Esophagus squamous epithelium (tissue), 5 donors: ENCODE results near the gene HOXB8. TPM values are rescaled to one million over a fixed set of nuclear protein-coding genes. Genes with fewer than 3 reads are reported as not detected.
A peak's percentile ranks its signal among the peaks of the same experiment; 100 is the strongest.

Experiments used
- DNase-seq: peaks from one replicate; lab custom pipeline; 2025; lab: John Stamatoyannopoulos, UW
- H3K27ac ChIP-seq, 4 donors: fragments of 200-600 bp; sonication (generic); one replicate each; pipeline ENCODE4 v1.5.1; 2016 to 2019; ENCODE audit warnings: mild to moderate bottlenecking in 1 of 4
- H3K27me3 ChIP-seq, 4 donors: fragments of 200-600 bp; sonication (generic); 1 replicate in 3 of 4; 2 replicates in 1 of 4; pipeline versions ENCODE4 v1.5.1 to v1.6.0; 2017 to 2021; ENCODE audit warnings: antibody characterized with exemption in 1 of 4
- H3K36me3 ChIP-seq, 3 donors: fragments of 200-600 bp; sonication (generic); one replicate each; pipeline ENCODE4 v1.5.1; 2016 to 2019
- H3K4me1 ChIP-seq, 3 donors: fragments of 200-600 bp; sonication (generic); one replicate each; pipeline ENCODE4 v1.5.1; 2017 to 2019
- H3K4me3 ChIP-seq, 4 donors: fragments of 200-600 bp; sonication (generic); 1 replicate in 3 of 4; 2 replicates in 1 of 4; pipeline ENCODE4 v1.5.1; 2016 to 2019; ENCODE audit warnings: mild to moderate bottlenecking in 2 of 4, moderate library complexity in 1 of 4
- H3K9me3 ChIP-seq, 3 donors: fragments of 200-600 bp; sonication (generic); one replicate each; pipeline ENCODE4 v1.5.1; 2016 to 2019
- POLR2A ChIP-seq, 4 donors: fragments of 450-650 bp; IDR thresholded peaks; one replicate each; pipeline ENCODE4 v1.6.1; 2017; ENCODE audit warnings: antibody characterized with exemption in 4 of 4, mild to moderate bottlenecking in 4 of 4, moderate library complexity in 3 of 4
- WGBS, 2 donors: methylation state at CpG; one replicate each; pipeline ENCODE4 v1.1.5; 2018; 5-methylcytosine and 5-hydroxymethylcytosine counted together
- intact Hi-C: fragments of 100-400 bp; cut with DNase I; formaldehyde crosslinking; loops from one replicate; pipeline ENCODE4 v1.15.0; 2022
- total RNA-seq, 4 donors: library from RNA; depleted of rRNA; stranded (reverse); fragments of >200 nt; gene quantifications; one replicate each; pipeline ENCODE4 v1.1.0, GENCODE V29; 2016
- TF ChIP-seq, protein P1 (sequence below), 6 experiments: fragments of 450-650 bp in 4 of 6; fragments of 200-600 bp in 2 of 6; sonication (generic) in 2 of 6; IDR thresholded peaks; one replicate each; pipeline ENCODE4 v1.5.1; 2016 to 2019; ENCODE audit warnings: antibody characterized with exemption in 6 of 6, mild to moderate bottlenecking in 4 of 6, moderate library complexity in 4 of 6
- donor health status: DM: yes; HTN: yes; CAD: no.

HOXB8 gene
- total RNA-seq, 4 donors from 2014 or later = not detected

DNA sequence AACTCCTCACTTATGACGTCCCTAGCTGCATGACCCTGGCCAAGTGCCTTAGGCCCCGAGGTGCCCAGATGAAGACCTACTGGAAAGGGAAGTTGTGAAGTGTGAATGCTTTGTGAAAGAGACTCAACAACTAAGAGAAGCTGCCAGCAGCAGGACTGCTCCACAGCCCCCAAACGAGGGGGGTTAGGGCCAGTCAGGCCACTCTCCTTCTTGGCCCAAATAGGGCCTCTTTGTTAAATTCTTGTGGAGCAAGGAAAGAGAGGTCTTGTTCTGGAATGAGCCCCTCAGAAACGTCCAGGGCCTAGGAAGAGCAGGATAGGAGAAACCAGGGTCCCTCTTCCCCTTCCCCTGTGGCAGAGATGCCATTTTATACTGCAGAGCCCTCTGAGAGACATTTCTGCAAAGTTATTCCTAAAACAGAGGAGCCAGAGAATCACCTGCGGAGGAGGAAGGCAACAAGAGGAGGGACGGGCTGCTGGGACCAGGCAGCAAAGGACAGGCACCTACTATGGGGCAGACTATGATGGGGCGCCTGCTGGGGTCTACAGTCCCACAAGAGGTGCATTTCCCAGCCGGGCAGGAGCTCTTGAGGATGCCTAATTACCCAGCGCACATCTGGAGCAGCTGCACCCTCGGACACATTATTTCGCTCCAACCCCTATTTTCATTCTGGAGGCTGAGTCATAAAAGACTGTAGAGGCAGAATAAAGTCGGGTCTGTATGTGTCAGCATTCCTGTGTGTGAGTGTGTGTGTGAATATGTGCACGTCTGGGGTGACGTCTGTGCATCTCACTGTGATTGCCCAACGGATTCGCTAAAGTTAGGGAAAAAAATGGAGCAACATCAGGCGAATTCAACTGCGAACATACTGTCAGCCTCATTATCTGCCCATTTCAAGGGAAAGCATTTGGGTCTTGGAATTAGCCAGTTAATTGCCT is 22.5 kb upstream of the HOXB8 start:
- Histone ChIP-seq H3K36me3 (no peaks in the 10 kb centered on the region), H3K27ac (no peak overlapping the region), H3K4me3 (no peak overlapping the region), H3K9me3 (no peaks in the 10 kb centered on the region), H3K4me1 (peaks cover 0 to 28% (median 4%) of the 10 kb centered on the region in 3 donors), H3K27me3 (peaks cover 62 to 100% (median 72%) of the 10 kb centered on the region in 4 donors)
- WGBS, 2 donors = 24 to 34% methylated on average over 15 to 18 of the region's 18 CpGs
- no peak for DNase-seq
- TF ChIP-seq, protein P1, sequence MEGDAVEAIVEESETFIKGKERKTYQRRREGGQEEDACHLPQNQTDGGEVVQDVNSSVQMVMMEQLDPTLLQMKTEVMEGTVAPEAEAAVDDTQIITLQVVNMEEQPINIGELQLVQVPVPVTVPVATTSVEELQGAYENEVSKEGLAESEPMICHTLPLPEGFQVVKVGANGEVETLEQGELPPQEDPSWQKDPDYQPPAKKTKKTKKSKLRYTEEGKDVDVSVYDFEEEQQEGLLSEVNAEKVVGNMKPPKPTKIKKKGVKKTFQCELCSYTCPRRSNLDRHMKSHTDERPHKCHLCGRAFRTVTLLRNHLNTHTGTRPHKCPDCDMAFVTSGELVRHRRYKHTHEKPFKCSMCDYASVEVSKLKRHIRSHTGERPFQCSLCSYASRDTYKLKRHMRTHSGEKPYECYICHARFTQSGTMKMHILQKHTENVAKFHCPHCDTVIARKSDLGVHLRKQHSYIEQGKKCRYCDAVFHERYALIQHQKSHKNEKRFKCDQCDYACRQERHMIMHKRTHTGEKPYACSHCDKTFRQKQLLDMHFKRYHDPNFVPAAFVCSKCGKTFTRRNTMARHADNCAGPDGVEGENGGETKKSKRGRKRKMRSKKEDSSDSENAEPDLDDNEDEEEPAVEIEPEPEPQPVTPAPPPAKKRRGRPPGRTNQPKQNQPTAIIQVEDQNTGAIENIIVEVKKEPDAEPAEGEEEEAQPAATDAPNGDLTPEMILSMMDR (IDR thresholded peaks at IDR 0.05) = no peak
- TF ChIP-seq POLR2A (IDR thresholded peaks at IDR 0.05) = no peak
- intact Hi-C loops = no loop called here

DNA sequence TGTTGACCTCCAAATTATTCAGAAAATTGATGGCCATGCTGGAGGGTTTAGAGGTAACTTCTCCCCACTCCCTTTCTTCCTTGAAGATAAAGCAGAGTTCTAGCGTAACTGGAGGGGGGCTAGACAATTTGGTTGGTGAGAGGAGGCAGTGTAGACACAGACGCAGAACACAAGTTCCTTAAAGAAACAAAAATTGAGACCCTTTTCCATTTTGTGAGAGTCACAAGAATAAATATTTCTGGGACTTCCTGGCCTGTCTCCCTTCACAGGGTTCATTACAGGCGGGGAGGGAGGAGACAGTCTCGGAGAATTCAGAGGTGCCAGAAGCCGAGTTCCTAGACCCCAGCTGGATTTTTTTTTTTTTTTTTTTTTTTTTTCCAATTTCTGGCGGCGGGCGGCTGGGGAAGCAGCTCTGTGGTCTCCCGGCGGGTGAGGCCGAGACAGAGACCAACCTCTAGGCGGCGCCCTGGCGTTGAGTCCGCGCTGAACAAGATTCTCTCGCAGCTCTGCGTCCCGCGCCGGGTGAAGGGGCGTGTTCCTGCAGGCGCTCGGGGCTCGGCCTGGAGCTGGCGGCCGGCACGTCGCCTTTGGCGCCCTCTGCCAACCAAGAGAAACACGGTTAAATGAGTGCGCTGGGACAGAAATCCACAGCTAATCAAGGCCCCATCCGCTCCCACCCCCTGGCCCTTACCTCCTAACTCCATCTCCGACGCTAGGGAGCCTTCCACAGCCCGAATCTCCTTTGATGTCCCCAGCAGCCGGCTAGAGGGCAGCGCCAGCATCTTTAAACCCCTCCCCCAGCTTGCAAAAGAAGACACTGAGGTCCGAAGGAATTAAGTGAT is 21.3 kb upstream of the HOXB8 start:
- WGBS, 2 donors = 14 to 16% methylated on average over 5 to 11 of the region's 39 CpGs

GRCh38 chr17:48634493-48635208 is 19.6 kb upstream of the HOXB8 start:
- no peak for TF ChIP-seq POLR2A (IDR thresholded peaks at IDR 0.05)
- TF ChIP-seq, protein P1 (IDR thresholded peaks at IDR 0.05) = no peak
- Histone ChIP-seq H3K4me3 (no peak overlapping the region), H3K36me3 (no peaks in the 10 kb centered on the region), H3K27ac (no peak overlapping the region), H3K9me3 (no peaks in the 10 kb centered on the region), H3K27me3 (peaks cover 52 to 100% (median 81%) of the 10 kb centered on the region in 4 donors), H3K4me1 (peaks cover 0 to 22% (median 4%) of the 10 kb centered on the region in 3 donors)
- no peak for DNase-seq
- intact Hi-C loops = no loop called here
- WGBS, 2 donors = 38 to 40% methylated on average over 13 to 19 of the region's 20 CpGs

More for the DNA sequence above, 21.3 kb upstream of the HOXB8 start:
- peak overlapping the region in 1 of 4 donors; percentile 2 for H3K4me3 ChIP-seq
- intact Hi-C loops = no loop called here
- no peak for DNase-seq
- no peaks in the 10 kb centered on the region for H3K36me3 ChIP-seq
- peaks cover 0 to 22% (median 4%) of the 10 kb centered on the region in 3 donors for H3K4me1 ChIP-seq
- TF ChIP-seq POLR2A (IDR thresholded peaks at IDR 0.05) = no peak
- TF ChIP-seq, protein P1 (IDR thresholded peaks at IDR 0.05) = peak in 5 of 6 experiments; percentile 18 to 47 (median 26)
- peaks cover 56 to 100% (median 72%) of the 10 kb centered on the region in 4 donors for H3K27me3 ChIP-seq
- H3K27ac ChIP-seq = no peak overlapping the region
- H3K9me3 ChIP-seq = no peaks in the 10 kb centered on the region

DNA sequence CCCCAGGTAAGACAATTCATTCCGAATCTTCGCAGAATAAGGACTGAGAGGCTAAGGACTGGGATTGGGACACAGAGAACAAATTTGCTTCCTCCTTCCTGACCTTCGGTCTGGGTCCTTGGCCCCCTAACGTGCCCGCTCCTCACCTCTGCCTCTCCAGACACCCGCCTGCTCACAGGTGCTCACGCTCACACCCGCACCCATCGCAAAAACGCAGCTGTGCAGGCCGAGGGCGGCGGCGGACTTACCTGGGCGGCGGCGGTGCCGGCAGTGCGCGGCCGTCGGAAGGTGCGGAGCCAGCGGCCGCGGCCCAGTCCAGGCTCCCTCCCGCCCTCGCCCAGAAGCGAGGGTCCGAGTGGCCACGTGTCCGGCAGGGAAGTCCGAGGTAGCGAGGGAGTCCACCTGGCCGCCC is 18.2 kb upstream of the HOXB8 start:
- 29 to 30% methylated on average over 7 to 13 of the region's 35 CpGs for WGBS, 2 donors
- DNase-seq = no peak

More for the DNA sequence above, 18.2 kb upstream of the HOXB8 start:
- H3K36me3 ChIP-seq = no peaks in the 10 kb centered on the region
- H3K27ac ChIP-seq = no peak overlapping the region
- H3K4me3 ChIP-seq = no peak overlapping the region
- no peak for TF ChIP-seq POLR2A (IDR thresholded peaks at IDR 0.05)
- TF ChIP-seq, protein P1 (IDR thresholded peaks at IDR 0.05) = no peak
- intact Hi-C loops = no loop called here
- H3K9me3 ChIP-seq = no peaks in the 10 kb centered on the region
- H3K4me1 ChIP-seq = peaks cover 0 to 22% (median 4%) of the 10 kb centered on the region in 3 donors
- H3K27me3 ChIP-seq = peaks cover 43 to 100% (median 85%) of the 10 kb centered on the region in 4 donors
